Loucy (cell line): ENCODE results near the gene KIRREL3.

Experiments used
- H2AFZ ChIP-seq: fragments of 200-600 bp; sonication (generic); 2 replicates; pipeline ENCODE4 v1.6.0; 2016; ENCODE audit warnings: antibody characterized with exemption, mild to moderate bottlenecking, low read length, moderate library complexity
- H3F3A ChIP-seq: fragments of 200-600 bp; 2 replicates; pipeline ENCODE4 v1.6.0; 2016; ENCODE audit warnings: antibody characterized with exemption, low read depth, mild to moderate bottlenecking
- H3K27me3 ChIP-seq: fragments of 200-600 bp; sonication (generic); 2 replicates; pipeline ENCODE4 v1.6.1; 2014; ENCODE audit warnings: low read length, mild to moderate bottlenecking; ENCODE audit not compliant: insufficient read depth, poor library complexity, severe bottlenecking
- H3K36me3 ChIP-seq: fragments of 200-600 bp; sonication (generic); 2 replicates; pipeline ENCODE4 v1.6.1; 2016; ENCODE audit warnings: low read length; ENCODE audit not compliant: insufficient read depth
- H3K4me1 ChIP-seq: fragments of 200-600 bp; sonication (generic); 2 replicates; pipeline ENCODE4 v1.5.1; 2014; ENCODE audit warnings: low read length, mild to moderate bottlenecking; ENCODE audit not compliant: insufficient read depth, poor library complexity, severe bottlenecking
- H3K4me2 ChIP-seq: fragments of 200-600 bp; sonication (generic); 2 replicates; pipeline ENCODE4 v1.6.0; 2014; ENCODE audit warnings: antibody characterized with exemption, low read length, low read depth, mild to moderate bottlenecking; ENCODE audit not compliant: poor library complexity, severe bottlenecking
- H3K4me3 ChIP-seq: fragments of 200-600 bp; sonication (generic); 2 replicates; pipeline ENCODE4 v1.5.1; 2014; ENCODE audit warnings: low read length, mild to moderate bottlenecking, mixed read lengths; ENCODE audit not compliant: poor library complexity, severe bottlenecking
- H3K79me2 ChIP-seq: fragments of 200-600 bp; sonication (generic); 2 replicates; pipeline ENCODE4 v1.6.1; 2014; ENCODE audit warnings: low read length; ENCODE audit not compliant: insufficient read depth
- H3K9ac ChIP-seq: fragments of 200-600 bp; sonication (generic); 2 replicates; pipeline ENCODE4 v1.6.0; 2014; ENCODE audit warnings: mild to moderate bottlenecking, low read depth, low read length, moderate library complexity; ENCODE audit not compliant: poor library complexity, severe bottlenecking
- H3K9me2 ChIP-seq: fragments of 200-600 bp; sonication (generic); replicated peaks from 2 replicates; pipeline ENCODE4 v1.6.1; 2016; ENCODE audit warnings: low read depth, low read length, mixed read lengths
- H3K9me3 ChIP-seq: fragments of 200-600 bp; sonication (generic); 2 replicates; pipeline ENCODE4 v1.6.1; 2014; ENCODE audit warnings: mild to moderate bottlenecking, antibody characterized with exemption, low read length, low read depth; ENCODE audit not compliant: insufficient read depth
- H4K20me1 ChIP-seq: fragments of 200-600 bp; sonication (generic); 2 replicates; pipeline ENCODE4 v1.6.0; 2014; ENCODE audit warnings: antibody characterized with exemption, low read length, mild to moderate bottlenecking; ENCODE audit not compliant: insufficient read depth, poor library complexity, severe bottlenecking
- EZH2phosphoT487 ChIP-seq: fragments of 200-600 bp; IDR thresholded peaks from 2 replicates; pipeline ENCODE4 v1.6.1; 2018; ENCODE audit warnings: antibody characterized with exemption, mild to moderate bottlenecking, moderate library complexity, borderline replicate concordance
- TF ChIP-seq, protein P1 (sequence below): fragments of 200-600 bp; sonication (generic); conservative IDR thresholded peaks from 2 replicates; pipeline ENCODE4 v1.5.1; 2014; ENCODE audit warnings: mild to moderate bottlenecking, antibody characterized with exemption, low read length

KIRREL3 gene

DNA sequence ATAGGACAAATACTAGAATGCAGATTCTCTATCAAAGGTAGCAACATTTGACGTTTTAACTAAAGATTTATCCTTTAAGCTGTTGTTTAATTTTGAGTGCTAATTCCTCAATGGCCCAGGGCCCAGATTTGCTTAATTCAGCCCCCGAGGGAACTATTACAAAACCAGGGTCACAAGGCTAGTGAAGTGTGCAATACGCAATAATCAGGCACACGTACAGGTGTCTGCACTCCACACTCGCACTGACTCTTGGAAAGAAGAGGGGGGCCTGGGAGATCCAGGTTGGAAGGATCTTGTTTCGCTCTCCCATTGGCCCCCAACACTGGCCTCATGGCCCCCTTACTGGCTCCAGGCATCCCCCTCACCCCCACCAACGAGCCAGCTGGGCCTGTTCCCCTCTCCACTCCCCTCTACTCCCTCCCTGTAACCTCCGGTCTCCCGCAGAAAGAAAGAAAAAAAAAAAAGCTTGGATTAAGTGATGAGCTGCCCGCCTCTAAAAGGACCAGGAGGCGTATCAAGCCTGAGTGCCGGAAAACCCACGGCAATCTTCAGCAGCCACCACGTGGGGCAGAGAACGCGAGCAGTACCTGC is 2.2 kb upstream of the KIRREL3 start:
- H2AFZ ChIP-seq = no peak overlapping the region
- TF ChIP-seq, protein P1, sequence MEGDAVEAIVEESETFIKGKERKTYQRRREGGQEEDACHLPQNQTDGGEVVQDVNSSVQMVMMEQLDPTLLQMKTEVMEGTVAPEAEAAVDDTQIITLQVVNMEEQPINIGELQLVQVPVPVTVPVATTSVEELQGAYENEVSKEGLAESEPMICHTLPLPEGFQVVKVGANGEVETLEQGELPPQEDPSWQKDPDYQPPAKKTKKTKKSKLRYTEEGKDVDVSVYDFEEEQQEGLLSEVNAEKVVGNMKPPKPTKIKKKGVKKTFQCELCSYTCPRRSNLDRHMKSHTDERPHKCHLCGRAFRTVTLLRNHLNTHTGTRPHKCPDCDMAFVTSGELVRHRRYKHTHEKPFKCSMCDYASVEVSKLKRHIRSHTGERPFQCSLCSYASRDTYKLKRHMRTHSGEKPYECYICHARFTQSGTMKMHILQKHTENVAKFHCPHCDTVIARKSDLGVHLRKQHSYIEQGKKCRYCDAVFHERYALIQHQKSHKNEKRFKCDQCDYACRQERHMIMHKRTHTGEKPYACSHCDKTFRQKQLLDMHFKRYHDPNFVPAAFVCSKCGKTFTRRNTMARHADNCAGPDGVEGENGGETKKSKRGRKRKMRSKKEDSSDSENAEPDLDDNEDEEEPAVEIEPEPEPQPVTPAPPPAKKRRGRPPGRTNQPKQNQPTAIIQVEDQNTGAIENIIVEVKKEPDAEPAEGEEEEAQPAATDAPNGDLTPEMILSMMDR = no peak
- no peak for TF ChIP-seq EZH2phosphoT487
- peaks cover 7% of the 10 kb centered on the region for H3K27me3 ChIP-seq
- H3K4me1 ChIP-seq = no peaks in the 10 kb centered on the region
- H3K9me3 ChIP-seq = no peaks in the 10 kb centered on the region
- H3K79me2 ChIP-seq = no peaks in the 10 kb centered on the region
- H3K9ac ChIP-seq = no peak overlapping the region
- H3K4me3 ChIP-seq = no peak overlapping the region
- H3K36me3 ChIP-seq = no peaks in the 10 kb centered on the region
- H4K20me1 ChIP-seq = no peaks in the 10 kb centered on the region
- no peaks in the 10 kb centered on the region for H3F3A ChIP-seq
- H3K9me2 ChIP-seq = no peaks in the 10 kb centered on the region
- H3K4me2 ChIP-seq = no peak overlapping the region

DNA sequence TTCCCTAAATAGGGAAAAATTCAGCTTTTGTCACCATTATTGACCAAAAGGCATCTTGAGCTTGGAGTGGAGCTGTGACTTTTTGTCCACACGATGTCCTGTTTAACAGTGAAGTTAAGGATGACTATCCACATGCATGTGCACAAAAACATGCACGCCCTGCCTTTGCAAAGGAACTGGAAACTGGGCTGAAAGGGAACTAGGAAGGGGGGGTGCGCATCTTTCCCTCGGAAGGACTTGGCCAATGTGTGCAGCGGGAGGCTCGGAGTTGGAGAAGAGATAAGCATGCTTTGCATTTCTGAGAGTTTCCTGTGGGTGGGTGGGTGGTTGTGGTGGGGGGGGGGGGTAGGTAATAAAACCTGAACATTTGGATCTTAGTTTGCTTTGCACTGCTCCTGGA is 411 bp upstream of the KIRREL3 start:
- H3K36me3 ChIP-seq = no peaks in the 10 kb centered on the region
- no peaks in the 10 kb centered on the region for H3K79me2 ChIP-seq
- no peak overlapping the region for H3K4me2 ChIP-seq
- peaks cover 7% of the 10 kb centered on the region for H3K27me3 ChIP-seq
- TF ChIP-seq EZH2phosphoT487 = no peak
- TF ChIP-seq, protein P1 = no peak
- H4K20me1 ChIP-seq = no peaks in the 10 kb centered on the region
- no peaks in the 10 kb centered on the region for H3F3A ChIP-seq
- no peaks in the 10 kb centered on the region for H3K9me2 ChIP-seq
- H3K9me3 ChIP-seq = no peaks in the 10 kb centered on the region
- no peaks in the 10 kb centered on the region for H3K4me1 ChIP-seq
- no peak overlapping the region for H2AFZ ChIP-seq
- no peak overlapping the region for H3K9ac ChIP-seq
- no peak overlapping the region for H3K4me3 ChIP-seq

DNA sequence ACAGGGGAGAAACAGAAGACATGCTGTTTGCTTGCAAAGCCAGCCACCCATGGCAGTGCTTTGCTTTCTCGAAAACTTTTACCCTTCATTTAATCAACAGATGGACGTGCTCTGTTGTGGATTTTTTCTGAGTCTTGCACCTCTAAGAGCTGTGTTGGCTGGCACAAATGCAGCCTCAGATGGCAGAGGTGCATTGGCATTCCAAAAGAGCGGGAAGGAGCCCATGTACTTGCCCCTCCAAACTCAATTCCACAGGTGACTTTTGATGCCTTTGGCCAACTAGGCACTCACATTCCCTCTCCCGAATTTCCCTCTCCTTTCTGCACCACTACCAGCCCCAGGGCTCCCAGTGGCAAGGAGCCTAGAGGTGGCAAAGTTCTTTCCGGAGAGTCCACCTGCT is 1.2 kb downstream of the KIRREL3 start:
- no peak for TF ChIP-seq EZH2phosphoT487
- TF ChIP-seq, protein P1 = no peak

More for the DNA sequence above, 1.2 kb downstream of the KIRREL3 start:
- Histone ChIP-seq H3K36me3 (no peaks in the 10 kb centered on the region), H3K4me1 (no peaks in the 10 kb centered on the region), H4K20me1 (no peaks in the 10 kb centered on the region), H3F3A (no peaks in the 10 kb centered on the region), H3K79me2 (no peaks in the 10 kb centered on the region), H3K9me3 (no peaks in the 10 kb centered on the region), H3K27me3 (peaks cover 7% of the 10 kb centered on the region), H3K9me2 (no peaks in the 10 kb centered on the region), H3K4me2 (no peak overlapping the region), H2AFZ (no peak overlapping the region), H3K9ac (no peak overlapping the region), H3K4me3 (no peak overlapping the region)
